ENCODE data around the gene FBXL20. TPM values are rescaled to one million over a fixed set of nuclear protein-coding genes. Genes with fewer than 3 reads are reported as not detected.
A peak's percentile ranks its signal among the peaks of the same experiment; 100 is the strongest.

FBXL20 gene
- total RNA-seq, 2 donors from 2014 or later: 22.4 to 43.6 TPM

DNA sequence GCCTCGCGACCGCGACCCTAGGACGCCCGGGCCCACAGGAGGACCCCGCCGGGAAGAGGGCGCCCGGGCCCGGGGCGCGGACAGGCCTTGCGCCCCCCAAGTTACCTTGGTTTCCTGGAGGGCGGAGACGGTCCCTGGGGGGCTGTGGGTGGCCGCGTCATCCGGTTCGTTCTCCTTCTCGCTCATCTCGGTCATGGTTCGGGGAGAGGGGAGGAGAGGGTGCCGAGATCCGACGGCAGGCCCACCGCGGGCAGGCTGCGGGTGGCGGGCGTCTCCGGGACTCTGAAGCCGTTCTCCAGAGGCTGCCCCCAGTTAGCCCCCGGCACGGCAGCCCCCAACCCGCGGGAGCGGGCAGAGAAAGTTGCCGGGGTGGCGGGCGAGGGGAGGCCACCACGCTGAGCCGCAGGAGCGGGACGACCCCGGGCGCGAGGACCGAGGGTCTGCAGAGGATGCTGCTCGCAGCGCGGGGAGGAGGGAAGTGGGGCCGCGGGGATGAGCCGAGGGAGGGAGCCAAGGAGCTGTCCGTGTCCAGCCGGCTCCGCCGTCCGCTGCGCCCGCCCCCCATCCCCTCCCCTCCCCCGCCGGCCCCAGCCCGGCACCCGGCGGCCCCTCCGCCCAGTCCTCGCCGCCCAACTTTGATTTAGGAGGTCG lies 176.0 kb downstream of the FBXL20 start, which contains the start of gene STAC2:
Gene STAC2 (minus strand): TSS at position 638 of the 651 bp plus-strand sequence. CDS start 443 bp downstream, at position 195.
- intact Hi-C loops (cut with DNase I): no loop called here
- H3K9me3 ChIP-seq: no peaks in the 10 kb centered on the region
- H3K27me3 ChIP-seq (replicated peaks; ENCODE audit: insufficient read depth): peaks cover 8% of the 10 kb centered on the region
- H3K27ac ChIP-seq: no peak within 1 kb of the TSS
- WGBS: 2% methylated on average over 49 of the region's 71 CpGs
- no peaks in the 10 kb centered on the region for H3K4me1 ChIP-seq (replicated peaks)
- no peak for DNase-seq (ENCODE audit: low spot score)
- no peak for TF ChIP-seq POLR2A (IDR thresholded peaks at IDR 0.05)
- no peak for TF ChIP-seq POLR2AphosphoS5 (IDR thresholded peaks at IDR 0.05)
- TF ChIP-seq, protein P1, sequence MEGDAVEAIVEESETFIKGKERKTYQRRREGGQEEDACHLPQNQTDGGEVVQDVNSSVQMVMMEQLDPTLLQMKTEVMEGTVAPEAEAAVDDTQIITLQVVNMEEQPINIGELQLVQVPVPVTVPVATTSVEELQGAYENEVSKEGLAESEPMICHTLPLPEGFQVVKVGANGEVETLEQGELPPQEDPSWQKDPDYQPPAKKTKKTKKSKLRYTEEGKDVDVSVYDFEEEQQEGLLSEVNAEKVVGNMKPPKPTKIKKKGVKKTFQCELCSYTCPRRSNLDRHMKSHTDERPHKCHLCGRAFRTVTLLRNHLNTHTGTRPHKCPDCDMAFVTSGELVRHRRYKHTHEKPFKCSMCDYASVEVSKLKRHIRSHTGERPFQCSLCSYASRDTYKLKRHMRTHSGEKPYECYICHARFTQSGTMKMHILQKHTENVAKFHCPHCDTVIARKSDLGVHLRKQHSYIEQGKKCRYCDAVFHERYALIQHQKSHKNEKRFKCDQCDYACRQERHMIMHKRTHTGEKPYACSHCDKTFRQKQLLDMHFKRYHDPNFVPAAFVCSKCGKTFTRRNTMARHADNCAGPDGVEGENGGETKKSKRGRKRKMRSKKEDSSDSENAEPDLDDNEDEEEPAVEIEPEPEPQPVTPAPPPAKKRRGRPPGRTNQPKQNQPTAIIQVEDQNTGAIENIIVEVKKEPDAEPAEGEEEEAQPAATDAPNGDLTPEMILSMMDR (IDR thresholded peaks at IDR 0.05): no peak
- peak within 1 kb of the TSS; percentile 21 to 39 for H3K4me3 ChIP-seq
- no peaks in the 10 kb centered on the region for H3K36me3 ChIP-seq

DNA sequence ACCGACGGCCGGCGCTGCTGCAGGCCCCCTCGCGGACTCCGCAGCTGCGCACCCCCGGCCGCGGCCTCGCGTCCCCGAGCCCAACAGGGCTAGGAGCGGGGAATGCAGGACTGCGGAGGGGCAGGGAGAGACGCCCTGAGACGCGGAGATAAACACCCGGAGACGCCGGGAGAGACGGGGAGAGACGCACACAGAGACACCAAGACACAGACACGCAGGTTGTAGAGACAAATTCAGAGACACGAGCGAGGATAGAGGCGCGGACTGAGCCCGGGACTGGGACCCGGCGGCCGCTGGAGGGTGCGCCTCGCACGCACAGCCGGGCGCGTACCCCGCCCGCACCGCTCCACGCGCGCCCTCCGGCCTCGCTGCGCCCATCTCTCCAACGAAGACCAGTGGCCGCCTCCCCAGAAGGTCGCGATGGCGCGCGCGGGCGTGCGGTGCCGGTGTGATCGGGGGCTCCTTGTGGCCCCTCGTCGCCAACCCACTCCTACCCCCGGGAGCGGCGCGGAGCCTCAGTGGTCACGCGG lies 176.6 kb downstream of the FBXL20 start:
- intact Hi-C loops (cut with DNase I): no loop called here
- Histone ChIP-seq H3K9me3 (no peaks in the 10 kb centered on the region), H3K4me1 (replicated peaks) (no peaks in the 10 kb centered on the region), H3K36me3 (no peaks in the 10 kb centered on the region), H3K27ac (no peak overlapping the region), H3K4me3 (peak overlapping the region; percentile 21 to 39), H3K27me3 (replicated peaks; ENCODE audit: insufficient read depth) (peaks cover 8% of the 10 kb centered on the region)
- TF ChIP-seq POLR2AphosphoS5 (IDR thresholded peaks at IDR 0.05): no peak
- TF ChIP-seq POLR2A (IDR thresholded peaks at IDR 0.05): no peak
- TF ChIP-seq, protein P1 (IDR thresholded peaks at IDR 0.05): no peak
- DNase-seq (ENCODE audit: low spot score): no peak
- WGBS: 7% methylated on average over 40 of the region's 68 CpGs

DNA sequence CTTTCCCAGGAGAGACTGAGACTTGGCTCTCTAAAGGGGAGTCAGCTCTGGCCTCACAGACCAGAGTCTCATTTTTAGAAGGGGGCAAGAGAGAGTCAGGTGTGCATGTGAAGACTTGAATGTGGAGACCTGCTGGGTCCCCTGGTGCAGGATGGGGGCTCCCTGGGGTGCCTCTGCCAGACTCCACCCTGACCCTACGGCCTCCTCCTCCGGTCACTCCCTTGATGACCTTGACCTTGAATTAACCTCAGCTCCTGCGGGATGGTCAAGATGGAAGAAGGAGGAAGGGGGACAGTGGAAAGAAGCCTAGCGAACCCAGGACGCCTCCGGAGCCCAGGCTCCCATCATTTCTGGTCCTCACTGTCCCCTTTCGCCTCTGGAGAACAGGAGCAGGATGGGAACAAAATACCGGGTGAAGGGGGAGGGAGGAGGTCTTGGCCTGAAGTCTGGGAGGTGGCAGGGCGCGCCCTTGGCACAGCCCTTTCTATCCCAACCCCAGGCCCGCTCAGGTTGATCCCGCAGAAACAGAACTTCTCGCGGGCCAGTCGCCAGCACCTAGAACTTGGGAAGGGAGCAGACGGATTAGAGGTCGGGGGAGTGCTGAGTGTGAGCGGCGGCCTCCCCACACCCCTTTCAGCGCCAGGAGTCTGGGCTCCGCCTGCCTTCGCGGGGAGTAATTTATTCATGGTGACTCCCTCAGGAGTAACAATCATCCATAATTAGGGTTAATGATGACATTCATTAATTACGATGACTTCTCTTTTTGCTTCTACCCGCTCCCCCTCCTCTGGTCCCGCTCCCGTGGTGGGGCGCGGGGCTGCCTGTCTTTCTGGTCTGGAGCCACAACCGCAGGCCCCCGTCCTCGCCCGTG lies 177.3 kb downstream of the FBXL20 start:
- Histone ChIP-seq H3K9me3 (no peaks in the 10 kb centered on the region), H3K27me3 (replicated peaks; ENCODE audit: insufficient read depth) (peaks cover 8% of the 10 kb centered on the region), H3K27ac (no peak overlapping the region), H3K4me1 (replicated peaks) (no peaks in the 10 kb centered on the region), H3K4me3 (peak overlapping the region in 1 of 2 donors; percentile 39), H3K36me3 (no peaks in the 10 kb centered on the region)
- TF ChIP-seq, protein P1 (IDR thresholded peaks at IDR 0.05): no peak
- TF ChIP-seq POLR2A (IDR thresholded peaks at IDR 0.05) (no peak), POLR2AphosphoS5 (IDR thresholded peaks at IDR 0.05) (no peak)
- DNase-seq (ENCODE audit: low spot score): no peak
- intact Hi-C loops (cut with DNase I): no loop called here
- WGBS: 63% methylated on average over 33 of the region's 33 CpGs

DNA sequence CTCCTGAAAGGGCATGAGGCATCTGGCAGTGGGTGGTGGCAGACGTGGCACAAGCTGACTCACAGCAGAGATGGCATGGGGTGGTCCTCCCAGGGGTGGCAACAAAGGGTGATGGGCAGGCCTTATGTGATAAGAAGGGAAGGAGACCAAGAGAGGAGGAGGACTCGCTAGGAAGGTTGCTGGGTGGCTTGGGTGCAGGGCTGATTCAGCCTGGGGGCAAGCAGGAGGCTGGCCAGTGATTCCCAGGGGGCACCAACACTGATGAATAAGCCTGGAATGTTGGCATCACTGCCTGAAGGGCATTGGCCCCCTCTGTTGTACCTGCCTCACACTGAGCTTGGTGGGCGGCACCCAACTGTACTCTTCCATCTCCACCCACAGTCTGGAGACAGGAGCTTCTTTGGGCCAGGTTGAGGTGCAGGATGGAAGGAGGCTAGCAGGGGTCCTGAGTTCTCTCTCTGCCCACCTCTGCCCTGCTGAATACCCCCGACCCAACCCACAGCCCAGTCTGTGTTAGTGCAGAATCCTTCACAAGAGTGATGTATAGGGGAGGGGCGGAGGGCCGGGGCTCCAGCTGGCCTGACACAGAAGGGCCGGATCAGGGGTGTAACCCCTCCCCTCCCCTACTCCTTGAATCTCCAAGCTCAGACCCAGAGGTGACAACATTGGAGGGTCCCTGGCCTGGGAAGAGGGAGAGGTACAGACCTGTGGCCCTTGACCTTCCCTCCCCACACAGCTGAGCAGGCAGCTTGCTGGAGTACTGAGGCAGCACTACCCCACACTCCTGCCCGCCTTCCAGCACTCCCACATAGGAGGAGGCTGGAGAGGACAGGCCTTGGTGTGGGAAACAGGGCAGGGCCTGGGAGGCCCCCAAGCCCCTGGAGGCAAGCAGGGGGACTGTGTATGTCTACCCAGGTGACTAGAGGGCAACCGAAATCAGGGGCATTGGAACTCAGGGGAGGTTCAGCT lies 178.3 kb downstream of the FBXL20 start:
- no peak for DNase-seq (ENCODE audit: low spot score)
- Histone ChIP-seq H3K27ac (no peak overlapping the region), H3K4me3 (no peak overlapping the region), H3K36me3 (no peaks in the 10 kb centered on the region), H3K27me3 (replicated peaks; ENCODE audit: insufficient read depth) (peaks cover 8% of the 10 kb centered on the region), H3K9me3 (no peaks in the 10 kb centered on the region), H3K4me1 (replicated peaks) (no peaks in the 10 kb centered on the region)
- intact Hi-C loops (cut with DNase I): no loop called here
- WGBS: 95% methylated on average over 9 of the region's 9 CpGs
- no peak for TF ChIP-seq POLR2A (IDR thresholded peaks at IDR 0.05)
- no peak for TF ChIP-seq POLR2AphosphoS5 (IDR thresholded peaks at IDR 0.05)
- TF ChIP-seq, protein P1 (IDR thresholded peaks at IDR 0.05): no peak

Data from prostate gland (tissue), 2 donors.